Left lung (tissue), 14 donors: Measurements from ENCODE around the gene OR1M1. TPM values are rescaled to one million over a fixed set of nuclear protein-coding genes. Genes with fewer than 3 reads are reported as not detected.

Experiments used
- ATAC-seq: fragments of 200-7000 bp; cut with Tn5 transposase; one replicate; pipeline ENCODE4 v1.9.1; 2020; ENCODE audit warnings: moderate library complexity
- DNase-seq, 4 donors: peaks; one replicate each; pipeline ENCODE4 v3.0.0-alpha.2; 2013 to 2020
- H3K27ac ChIP-seq, 2 donors: fragments of 200-600 bp; sonication (generic) in 1 of 2; one replicate each; pipeline versions ENCODE4 v1.5.0 to v1.8.0; 2020 to 2021
- H3K27me3 ChIP-seq, 2 donors: fragments of 200-600 bp; sonication (generic) in 1 of 2; one replicate each; pipeline versions ENCODE4 v1.5.0 to v1.8.0; 2020 to 2021
- H3K36me3 ChIP-seq, 2 donors: fragments of 200-600 bp; sonication (generic) in 1 of 2; one replicate each; pipeline versions ENCODE4 v1.5.0 to v1.8.0; 2020 to 2021
- H3K4me1 ChIP-seq, 2 donors: fragments of 200-600 bp; one replicate each; pipeline ENCODE4 v1.8.0; 2021
- H3K4me3 ChIP-seq, 2 donors: fragments of 200-600 bp; sonication (generic) in 1 of 2; one replicate each; pipeline versions ENCODE4 v1.5.0 to v1.8.0; 2020 to 2021; ENCODE audit warnings: mild to moderate bottlenecking in 1 of 2
- H3K9me3 ChIP-seq, 2 donors: fragments of 200-600 bp; sonication (generic) in 1 of 2; one replicate each; pipeline versions ENCODE4 v1.5.0 to v1.8.0; 2020 to 2021
- CTCF ChIP-seq, 2 donors: fragments of 200-600 bp; sonication (generic) in 1 of 2; IDR thresholded peaks; one replicate each; pipeline versions ENCODE4 v1.5.0 to v1.8.0; 2021; ENCODE audit warnings: antibody characterized with exemption in 2 of 2
- intact Hi-C, 2 donors: fragments of 100-400 bp; cut with DNase I; formaldehyde crosslinking; loops; one replicate each; pipeline versions ENCODE4 v1.11.2 to v1.14.2; 2022
- long read RNA-seq, 12 donors: library from polyadenylated mRNA in 2 of 12; unstranded in 2 of 12; transcript quantifications; one replicate each; pipeline ENCODE4 v2.0.0 and lab custom pipeline, GENCODE V29; 2019 to 2026
- polyA plus RNA-seq, 6 donors: library from polyadenylated mRNA; unstranded; fragments of 120-200 nt; gene quantifications; one replicate each; pipeline ENCODE4 v1.2.1, GENCODE V29; 2013; ENCODE audit not compliant: insufficient read length in 6 of 6
- total RNA-seq, 2 donors: library from RNA; stranded (reverse); fragmentation: NEBNext Ultra II Directional; extraction: Animal tissue kit (Norgen Biotek cat#: 25700); gene quantifications; one replicate each; pipeline ENCODE4 v1.2.1, GENCODE V29; 2021
- donor health status: DM: no; HTN: yes; CAD: no.
- donor health status: DM: no; HTN: no; CAD: no.

The OR1M1 gene
- total RNA-seq (not detected), polyA plus RNA-seq (under 1 TPM in 4 of 6 donors, not detected in 2; 0.09 to 0.13 (median 0.11) TPM)
- long read RNA-seq, donor 1: 0 reads
- long read RNA-seq, donor 2: 0 reads
- long read RNA-seq, donor 3: 0 reads
- long read RNA-seq, donor 4: 0 reads
- long read RNA-seq, donor 5: 0 reads
- long read RNA-seq, donor 6: 0 reads
- long read RNA-seq, donor 7: 0 reads
- long read RNA-seq, donor 8: 0 reads
- long read RNA-seq, donor 9: 0 reads
- long read RNA-seq, donor 10: 0 reads
- long read RNA-seq, donor 11: 0 reads
- long read RNA-seq, donor 12: 0 reads

DNA sequence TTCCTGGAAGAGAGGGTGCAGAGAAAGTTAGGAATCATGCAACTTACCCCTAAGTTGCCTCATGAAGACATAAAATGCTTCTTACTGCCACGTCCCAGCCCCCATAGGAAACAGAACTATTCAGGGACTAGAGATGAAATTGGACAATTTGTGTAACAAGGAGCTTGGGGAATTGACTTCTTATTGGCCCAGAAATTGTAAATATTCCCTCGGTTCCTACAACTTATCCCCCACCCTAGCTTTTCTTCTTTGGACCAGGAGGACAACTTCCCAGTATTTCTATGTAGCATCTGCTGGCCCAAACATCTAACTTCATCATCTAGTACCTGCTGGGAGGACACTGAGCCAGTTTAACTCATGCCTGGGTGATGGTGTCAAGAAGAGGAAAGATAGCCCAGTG lies at the start of gene OR1M1:
OR1M1 (plus strand) TSS at position 301 of the 400 bp plus-strand sequence. CDS start 6,184 bp downstream, outside the sequence.
- intact Hi-C loops: no loop called here
- Histone ChIP-seq H3K27me3 (peaks cover 0 to 17% of the 10 kb centered on the region in 2 donors), H3K9me3 (no peaks in the 10 kb centered on the region), H3K36me3 (no peaks in the 10 kb centered on the region), H3K27ac (no peak within 1 kb of the TSS), H3K4me1 (no peaks in the 10 kb centered on the region), H3K4me3 (no peak within 1 kb of the TSS)
- no peak for ATAC-seq
- DNase-seq: no peak
- no peak for TF ChIP-seq CTCF (IDR thresholded peaks at IDR 0.05)

DNA sequence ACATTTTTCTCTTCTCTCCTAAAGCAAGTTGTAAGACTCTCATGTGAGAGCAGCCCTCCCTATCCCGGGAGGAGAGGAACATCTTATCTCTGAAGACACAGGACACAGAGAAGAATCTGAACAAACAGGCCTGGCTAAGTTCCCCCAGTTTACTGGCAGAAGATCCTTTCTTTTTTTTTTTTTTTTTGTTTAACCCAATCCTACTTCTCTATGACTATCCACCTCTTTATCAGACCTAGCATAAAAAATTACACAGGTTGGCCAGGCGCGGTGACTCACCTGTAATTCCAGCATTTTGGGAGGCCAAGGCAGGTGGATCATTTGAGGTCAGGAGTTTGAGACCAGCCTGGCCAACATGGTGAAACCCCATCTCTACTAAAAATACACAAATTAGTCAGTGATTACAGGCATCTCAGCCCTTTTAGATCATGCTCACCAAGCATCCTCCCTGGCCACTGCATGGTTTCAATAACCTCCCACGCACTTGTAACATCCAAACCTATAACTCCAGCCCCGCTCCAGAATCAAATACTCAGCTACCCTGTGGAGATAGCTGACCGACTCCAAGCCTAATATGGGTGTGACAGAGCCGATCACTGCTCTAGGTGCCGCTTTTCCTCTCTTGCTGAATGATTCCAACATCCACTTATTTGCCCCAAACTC lies 49.3 kb upstream of the OR1M1 start:
- H3K9me3 ChIP-seq: no peaks in the 10 kb centered on the region
- ATAC-seq (no peak), DNase-seq (no peak)
- TF ChIP-seq CTCF (IDR thresholded peaks at IDR 0.05): no peak
- no peaks in the 10 kb centered on the region for H3K36me3 ChIP-seq
- intact Hi-C loops: no loop called here
- H3K4me3 ChIP-seq: no peak overlapping the region
- no peak overlapping the region for H3K27ac ChIP-seq
- peaks cover 0 to 29% of the 10 kb centered on the region in 2 donors for H3K27me3 ChIP-seq
- no peaks in the 10 kb centered on the region for H3K4me1 ChIP-seq

GRCh38 chr19:9039728-9040127 lies 47.1 kb upstream of the OR1M1 start:
- TF ChIP-seq CTCF (IDR thresholded peaks at IDR 0.05): no peak
- ATAC-seq (no peak), DNase-seq (no peak)
- H3K36me3 ChIP-seq: no peaks in the 10 kb centered on the region
- intact Hi-C loops: no loop called here
- no peaks in the 10 kb centered on the region for H3K4me1 ChIP-seq
- peaks cover 0 to 29% of the 10 kb centered on the region in 2 donors for H3K27me3 ChIP-seq
- no peak overlapping the region for H3K27ac ChIP-seq
- no peaks in the 10 kb centered on the region for H3K9me3 ChIP-seq
- H3K4me3 ChIP-seq: no peak overlapping the region

GRCh38 chr19:9040131-9040530 lies 46.7 kb upstream of the OR1M1 start:
- H3K4me3 ChIP-seq: no peak overlapping the region
- intact Hi-C loops: no loop called here
- no peaks in the 10 kb centered on the region for H3K9me3 ChIP-seq
- no peaks in the 10 kb centered on the region for H3K4me1 ChIP-seq
- H3K27ac ChIP-seq: no peak overlapping the region
- no peak for TF ChIP-seq CTCF (IDR thresholded peaks at IDR 0.05)
- peaks cover 0 to 25% of the 10 kb centered on the region in 2 donors for H3K27me3 ChIP-seq
- no peaks in the 10 kb centered on the region for H3K36me3 ChIP-seq
- DNase-seq (no peak), ATAC-seq (no peak)

GRCh38 chr19:9041023-9041422 lies 45.8 kb upstream of the OR1M1 start:
- intact Hi-C loops: no loop called here
- Histone ChIP-seq H3K36me3 (no peaks in the 10 kb centered on the region), H3K27ac (no peak overlapping the region), H3K4me3 (no peak overlapping the region), H3K9me3 (no peaks in the 10 kb centered on the region), H3K27me3 (peaks cover 0 to 21% of the 10 kb centered on the region in 2 donors), H3K4me1 (no peaks in the 10 kb centered on the region)
- no peak for DNase-seq
- TF ChIP-seq CTCF (IDR thresholded peaks at IDR 0.05): no peak
- no peak for ATAC-seq
